GM23248 (cell line): ENCODE results near the gene CCDC150.

Experiments
- EZH2 ChIP-seq: fragments of 200-600 bp; sonication (generic); IDR thresholded peaks from 2 replicates; pipeline ENCODE4 v1.6.1; 2018; ENCODE audit warnings: antibody characterized with exemption, mild to moderate bottlenecking; ENCODE audit not compliant: insufficient read depth, poor library complexity, severe bottlenecking
- EZH2phosphoT487 ChIP-seq: fragments of 200-600 bp; sonication (generic); IDR thresholded peaks from 2 replicates; pipeline ENCODE4 v1.6.1; 2018; ENCODE audit warnings: antibody characterized with exemption, moderate library complexity, mild to moderate bottlenecking, low read depth; ENCODE audit not compliant: insufficient read depth

GRCh38 chr2:196696423-196697079, 57.0 kb downstream of the CCDC150 start:
- no peak for TF ChIP-seq EZH2
- no peak for TF ChIP-seq EZH2phosphoT487
